IPS-NIHi11 (cell line): ENCODE measurements around the gene PLEKHG5.

Experiments
- DNase-seq: peaks from one replicate; pipeline ENCODE4 v3.0.0; 2012; ENCODE audit warnings: mixed read lengths, low spot score

Gene PLEKHG5

GRCh38 chr1:6491480-6491962, at the start of gene PLEKHG5:
Gene PLEKHG5, minus strand, starts transcription at chr1:6491667. Its CDS starts 14,096 bp downstream, at chr1:6477571.
- no peak for DNase-seq

GRCh38 chr1:6538956-6539355, 47.5 kb upstream of the PLEKHG5 start:
- no peak for DNase-seq

- DNase-seq = no peak
Observed at GRCh38 chr1:6536291-6536690, 44.8 kb upstream of the PLEKHG5 start.

GRCh38 chr1:6535214-6535613, 43.7 kb upstream of the PLEKHG5 start:
- no peak for DNase-seq

- no peak for DNase-seq
Observed at GRCh38 chr1:6534248-6534822, 42.9 kb upstream of the PLEKHG5 start.

- no peak for DNase-seq
Observed at GRCh38 chr1:6531996-6532395, 40.5 kb upstream of the PLEKHG5 start.

- DNase-seq = no peak
Observed at GRCh38 chr1:6530504-6531160, 39.2 kb upstream of the PLEKHG5 start.

- DNase-seq = no peak
Observed at GRCh38 chr1:6528492-6528891, 37.0 kb upstream of the PLEKHG5 start.

GRCh38 chr1:6526316-6526715, 34.8 kb upstream of the PLEKHG5 start:
- no peak for DNase-seq

GRCh38 chr1:6523566-6523965, 32.1 kb upstream of the PLEKHG5 start:
- peak; percentile 83 for DNase-seq

GRCh38 chr1:6521536-6521935, 30.1 kb upstream of the PLEKHG5 start:
- DNase-seq = no peak

GRCh38 chr1:6519935-6520671, 28.6 kb upstream of the PLEKHG5 start:
- peak; percentile 88 for DNase-seq

GRCh38 chr1:6519491-6519934, 28.0 kb upstream of the PLEKHG5 start:
- no peak for DNase-seq

- DNase-seq = no peak
Observed at GRCh38 chr1:6517435-6517851, 26.0 kb upstream of the PLEKHG5 start.

- DNase-seq = no peak
Observed at GRCh38 chr1:6515771-6516170, 24.3 kb upstream of the PLEKHG5 start.

- DNase-seq = no peak
Observed at GRCh38 chr1:6513320-6513801, 21.9 kb upstream of the PLEKHG5 start.

GRCh38 chr1:6512908-6513280, 21.4 kb upstream of the PLEKHG5 start:
- no peak for DNase-seq

GRCh38 chr1:6512245-6512907, 20.9 kb upstream of the PLEKHG5 start:
- DNase-seq = no peak

- DNase-seq = no peak
Observed at GRCh38 chr1:6511561-6512244, 20.2 kb upstream of the PLEKHG5 start.

GRCh38 chr1:6511056-6511455, 19.6 kb upstream of the PLEKHG5 start:
- no peak for DNase-seq

GRCh38 chr1:6510493-6510892, 19.0 kb upstream of the PLEKHG5 start:
- no peak for DNase-seq

GRCh38 chr1:6509919-6510291, 18.4 kb upstream of the PLEKHG5 start:
- DNase-seq = no peak
